Keratinocyte (primary cell): ENCODE data around the gene RNF207.

Experiments
- EZH2 ChIP-seq: IDR thresholded peaks from one replicate; pipeline ENCODE4 v1.6.1; 2012; ENCODE audit warnings: inconsistent platforms, mild to moderate bottlenecking, low read length, moderate library complexity
- TF ChIP-seq, protein P1 (sequence below), 3 experiments: IDR thresholded peaks in 1 of 3; conservative IDR thresholded peaks in 1 of 3; optimal IDR thresholded peaks in 1 of 3; 2 replicates in 2 of 3; 3 replicates in 1 of 3; pipeline versions ENCODE3 to v1.5.1; 2011; ENCODE audit warnings: low read length in 3 of 3, mild to moderate bottlenecking in 3 of 3, moderate library complexity in 2 of 3, control low read depth in 1 of 3, inconsistent platforms in 1 of 3; ENCODE audit not compliant: insufficient read depth in 2 of 3; ENCODE audit errors: extremely low read depth in 1 of 3

DNA sequence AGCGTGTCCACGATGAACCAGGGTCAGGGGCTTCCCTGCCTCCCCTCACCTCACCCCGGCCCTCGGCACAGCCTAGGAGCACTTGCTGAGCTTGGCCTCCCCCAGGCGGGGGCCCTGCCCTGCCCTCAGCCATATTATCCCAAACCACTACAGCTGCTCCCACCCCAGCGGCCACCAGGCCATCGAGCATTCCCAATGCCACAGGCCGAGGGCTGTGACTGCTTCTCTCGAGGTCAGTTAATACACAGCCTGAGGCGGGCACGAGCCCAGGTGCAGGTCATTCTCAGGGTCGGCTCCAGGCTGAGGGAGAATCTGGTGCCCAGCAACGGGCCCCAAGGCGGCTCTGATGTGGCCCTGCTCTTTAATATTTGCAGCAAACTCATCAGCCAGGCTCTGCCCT, 63.4 kb downstream of the RNF207 start:
- no peak for TF ChIP-seq EZH2
- TF ChIP-seq, protein P1, sequence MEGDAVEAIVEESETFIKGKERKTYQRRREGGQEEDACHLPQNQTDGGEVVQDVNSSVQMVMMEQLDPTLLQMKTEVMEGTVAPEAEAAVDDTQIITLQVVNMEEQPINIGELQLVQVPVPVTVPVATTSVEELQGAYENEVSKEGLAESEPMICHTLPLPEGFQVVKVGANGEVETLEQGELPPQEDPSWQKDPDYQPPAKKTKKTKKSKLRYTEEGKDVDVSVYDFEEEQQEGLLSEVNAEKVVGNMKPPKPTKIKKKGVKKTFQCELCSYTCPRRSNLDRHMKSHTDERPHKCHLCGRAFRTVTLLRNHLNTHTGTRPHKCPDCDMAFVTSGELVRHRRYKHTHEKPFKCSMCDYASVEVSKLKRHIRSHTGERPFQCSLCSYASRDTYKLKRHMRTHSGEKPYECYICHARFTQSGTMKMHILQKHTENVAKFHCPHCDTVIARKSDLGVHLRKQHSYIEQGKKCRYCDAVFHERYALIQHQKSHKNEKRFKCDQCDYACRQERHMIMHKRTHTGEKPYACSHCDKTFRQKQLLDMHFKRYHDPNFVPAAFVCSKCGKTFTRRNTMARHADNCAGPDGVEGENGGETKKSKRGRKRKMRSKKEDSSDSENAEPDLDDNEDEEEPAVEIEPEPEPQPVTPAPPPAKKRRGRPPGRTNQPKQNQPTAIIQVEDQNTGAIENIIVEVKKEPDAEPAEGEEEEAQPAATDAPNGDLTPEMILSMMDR (optimal IDR thresholded peaks at IDR 0.05 in 1 of 3, IDR thresholded peaks at IDR 0.05 in 1 of 3, conservative IDR thresholded peaks at IDR 0.05 in 1 of 3; ENCODE audit: extremely low read depth in 1 of 3, insufficient read depth in 2 of 3, low read length in 3 of 3), result no peak
